Measurements from ENCODE around the gene SLK. TPM values are rescaled to one million over a fixed set of nuclear protein-coding genes. Genes with fewer than 3 reads are reported as not detected.
A peak's percentile ranks its signal among the peaks of the same experiment; 100 is the strongest.

SLK gene
- total and polyA plus RNA-seq, 2 experiments from 2014 or later: 6.6 to 37.1 TPM

- Histone ChIP-seq H4K20me1 (ENCODE audit: insufficient read depth) (no peaks in the 10 kb centered on the region), H3K27me3 (replicated peaks; ENCODE audit: insufficient read depth) (no peaks in the 10 kb centered on the region), H3K9ac (no peak overlapping the region), H3K4me1 (ENCODE audit: insufficient read depth) (peaks cover 7% of the 10 kb centered on the region), H3F3A (ENCODE audit: insufficient read depth) (peaks cover 11% of the 10 kb centered on the region; the same call in 1 of the 2 replicates), H3K4me3 (no peak overlapping the region), H3K27ac (no peak overlapping the region), H3K9me3 (ENCODE audit: low read depth) (no peaks in the 10 kb centered on the region), H3K36me3 (ENCODE audit: low read depth) (peaks cover 20% of the 10 kb centered on the region), H3K79me2 (ENCODE audit: insufficient read depth) (no peaks in the 10 kb centered on the region), H3K9me2 (ENCODE audit: insufficient read depth) (no peaks in the 10 kb centered on the region), H2AFZ (no peak overlapping the region), H3K4me2 (ENCODE audit: unreplicated experiment) (no peak overlapping the region)
- DNase-seq: peak; percentile 46
- WGBS, 2 experiments (ENCODE audit: low coverage in 1 of 2, low lambda C conversion rate in 2 of 2, missing lambda C conversion rate in 2 of 2): 90 to 95% methylated on average over 6 of the region's 6 CpGs
- in situ Hi-C loops (cut with MboI): no loop called here
- TF ChIP-seq EZH2phosphoT487 (IDR thresholded peaks at IDR 0.05; ENCODE audit: insufficient read depth, low read depth) (no peak), EZH2 (IDR thresholded peaks at IDR 0.05; ENCODE audit: insufficient read depth, poor library complexity, severe bottlenecking) (no peak)
Observed at GRCh38 chr10:104028146-104028545, 61.2 kb downstream of the SLK start.

GRCh38 chr10:104028823-104029520, 62.0 kb downstream of the SLK start:
- Histone ChIP-seq H3K79me2 (ENCODE audit: insufficient read depth) (no peaks in the 10 kb centered on the region), H4K20me1 (ENCODE audit: insufficient read depth) (no peaks in the 10 kb centered on the region), H3K27ac (peak overlapping the region; percentile 19; the same call in 1 of the 2 replicates), H3K4me3 (no peak overlapping the region), H3K9me2 (ENCODE audit: insufficient read depth) (no peaks in the 10 kb centered on the region), H3K27me3 (replicated peaks; ENCODE audit: insufficient read depth) (no peaks in the 10 kb centered on the region), H3K9me3 (ENCODE audit: low read depth) (no peaks in the 10 kb centered on the region), H2AFZ (no peak overlapping the region), H3K36me3 (ENCODE audit: low read depth) (peaks cover 14% of the 10 kb centered on the region), H3F3A (ENCODE audit: insufficient read depth) (peaks cover 11% of the 10 kb centered on the region; the same call in 1 of the 2 replicates), H3K9ac (no peak overlapping the region), H3K4me1 (ENCODE audit: insufficient read depth) (peaks cover 7% of the 10 kb centered on the region), H3K4me2 (ENCODE audit: unreplicated experiment) (no peak overlapping the region)
- 36 to 47% methylated on average over 4 of the region's 4 CpGs for WGBS, 2 experiments (ENCODE audit: low coverage in 1 of 2, low lambda C conversion rate in 2 of 2, missing lambda C conversion rate in 2 of 2)
- TF ChIP-seq EZH2 (IDR thresholded peaks at IDR 0.05; ENCODE audit: insufficient read depth, poor library complexity, severe bottlenecking): no peak
- TF ChIP-seq EZH2phosphoT487 (IDR thresholded peaks at IDR 0.05; ENCODE audit: insufficient read depth, low read depth): no peak
- no peak for DNase-seq
- in situ Hi-C loops (cut with MboI): no loop called here

GRCh38 chr10:104029521-104029860, 62.6 kb downstream of the SLK start:
- H3F3A ChIP-seq (ENCODE audit: insufficient read depth): peaks cover 11% of the 10 kb centered on the region; the same call in 1 of the 2 replicates
- H4K20me1 ChIP-seq (ENCODE audit: insufficient read depth): no peaks in the 10 kb centered on the region
- no peaks in the 10 kb centered on the region for H3K79me2 ChIP-seq (ENCODE audit: insufficient read depth)
- peak; percentile 87 for DNase-seq
- no peak overlapping the region for H2AFZ ChIP-seq
- H3K4me2 ChIP-seq (ENCODE audit: unreplicated experiment): no peak overlapping the region
- 14 to 21% methylated on average over 6 of the region's 6 CpGs for WGBS, 2 experiments (ENCODE audit: low coverage in 1 of 2, low lambda C conversion rate in 2 of 2, missing lambda C conversion rate in 2 of 2)
- H3K9me2 ChIP-seq (ENCODE audit: insufficient read depth): no peaks in the 10 kb centered on the region
- H3K27ac ChIP-seq: peak overlapping the region; percentile 38
- H3K4me3 ChIP-seq: no peak overlapping the region
- H3K9me3 ChIP-seq (ENCODE audit: low read depth): no peaks in the 10 kb centered on the region
- in situ Hi-C loops (cut with MboI): no loop called here
- TF ChIP-seq EZH2 (IDR thresholded peaks at IDR 0.05; ENCODE audit: insufficient read depth, poor library complexity, severe bottlenecking) (no peak), EZH2phosphoT487 (IDR thresholded peaks at IDR 0.05; ENCODE audit: insufficient read depth, low read depth) (no peak)
- H3K4me1 ChIP-seq (ENCODE audit: insufficient read depth): peaks cover 7% of the 10 kb centered on the region
- H3K36me3 ChIP-seq (ENCODE audit: low read depth): peaks cover 13% of the 10 kb centered on the region
- H3K9ac ChIP-seq: no peak overlapping the region
- H3K27me3 ChIP-seq (replicated peaks; ENCODE audit: insufficient read depth): no peaks in the 10 kb centered on the region

GRCh38 chr10:104031631-104032030, 64.7 kb downstream of the SLK start:
- 90 to 97% methylated on average over 2 of the region's 2 CpGs for WGBS, 2 experiments (ENCODE audit: low coverage in 1 of 2, low lambda C conversion rate in 2 of 2, missing lambda C conversion rate in 2 of 2)
- in situ Hi-C loops (cut with MboI): no loop called here
- Histone ChIP-seq H3F3A (ENCODE audit: insufficient read depth) (peaks cover 11% of the 10 kb centered on the region; the same call in 1 of the 2 replicates), H3K9ac (no peak overlapping the region), H4K20me1 (ENCODE audit: insufficient read depth) (no peaks in the 10 kb centered on the region), H3K4me1 (ENCODE audit: insufficient read depth) (peaks cover 7% of the 10 kb centered on the region), H3K79me2 (ENCODE audit: insufficient read depth) (no peaks in the 10 kb centered on the region), H3K27me3 (replicated peaks; ENCODE audit: insufficient read depth) (no peaks in the 10 kb centered on the region), H3K27ac (no peak overlapping the region), H3K4me2 (ENCODE audit: unreplicated experiment) (no peak overlapping the region), H3K36me3 (ENCODE audit: low read depth) (peaks cover 4% of the 10 kb centered on the region; the same call in 1 of the 2 replicates), H2AFZ (no peak overlapping the region), H3K4me3 (no peak overlapping the region), H3K9me2 (ENCODE audit: insufficient read depth) (no peaks in the 10 kb centered on the region), H3K9me3 (ENCODE audit: low read depth) (no peaks in the 10 kb centered on the region)
- no peak for TF ChIP-seq EZH2phosphoT487 (IDR thresholded peaks at IDR 0.05; ENCODE audit: insufficient read depth, low read depth)
- TF ChIP-seq EZH2 (IDR thresholded peaks at IDR 0.05; ENCODE audit: insufficient read depth, poor library complexity, severe bottlenecking): no peak
- DNase-seq: no peak

Measured in GM23248 (cell line).